DMS 273 treated with DMSO at 0.1 percent for 48 hours (cell line): ENCODE measurements around the gene FJX1.

ENCODE experiments used
- DNase-seq: peaks from one replicate; lab custom pipeline; 2025; lab: John Stamatoyannopoulos, UW

The FJX1 gene

GRCh38 chr11:35606206-35606605 lies 12.1 kb upstream of the FJX1 start:
- DNase-seq: no peak

GRCh38 chr11:35608502-35608901 lies 9.8 kb upstream of the FJX1 start:
- no peak for DNase-seq

DNA sequence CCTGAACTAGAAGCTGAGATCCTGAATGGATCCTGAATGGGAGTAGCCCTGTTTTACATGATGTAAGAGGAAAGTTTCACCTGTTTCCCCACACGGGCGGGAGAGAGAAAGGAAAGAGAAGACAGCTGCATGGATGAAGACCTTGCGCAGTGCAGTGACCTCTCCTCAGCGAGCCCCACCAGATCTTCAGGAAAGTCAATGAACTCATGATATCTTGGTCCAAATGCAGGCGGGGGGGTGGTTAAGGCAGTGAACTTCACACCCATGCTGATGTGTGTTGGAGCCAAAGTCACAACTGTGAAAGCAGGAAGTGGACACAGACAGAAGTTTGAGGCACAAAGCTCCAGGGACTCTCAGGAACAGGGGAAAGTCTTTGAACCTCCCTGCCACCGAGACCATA lies 8.6 kb upstream of the FJX1 start:
- no peak for DNase-seq

- no peak for DNase-seq
Observed at GRCh38 chr11:35610631-35611030, 7.6 kb upstream of the FJX1 start.

- DNase-seq: no peak
Observed at GRCh38 chr11:35611741-35612140, 6.5 kb upstream of the FJX1 start.

DNA sequence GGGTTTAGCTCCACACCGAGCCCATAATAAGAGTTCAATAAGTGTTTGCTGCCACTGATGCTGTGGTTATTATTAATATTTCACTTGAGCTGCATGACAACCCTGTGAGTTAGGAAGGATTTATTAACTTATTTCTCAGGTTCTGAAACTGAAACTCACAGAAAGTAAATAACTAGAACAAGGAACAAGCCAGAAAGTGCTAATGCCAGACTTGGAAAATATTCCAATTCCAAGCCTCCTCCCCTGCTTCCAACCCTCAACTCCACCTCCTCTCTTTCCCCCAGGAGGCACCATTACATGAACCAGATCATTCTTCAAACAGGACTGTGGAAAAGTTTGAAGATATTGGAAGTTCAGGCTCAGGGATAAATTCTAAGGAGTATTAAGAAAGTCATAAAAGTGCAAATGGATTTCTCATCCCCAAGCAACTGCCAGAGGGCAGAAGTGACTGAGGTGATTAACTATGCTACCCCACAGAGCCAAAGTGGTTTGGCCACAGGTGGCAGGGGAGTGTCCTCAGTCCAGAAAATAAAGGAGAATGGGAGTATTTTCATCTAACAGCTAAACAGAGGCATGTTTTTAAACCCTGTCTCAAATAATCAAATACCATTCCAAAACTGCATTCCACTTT lies 3.2 kb upstream of the FJX1 start:
- DNase-seq: no peak

DNA sequence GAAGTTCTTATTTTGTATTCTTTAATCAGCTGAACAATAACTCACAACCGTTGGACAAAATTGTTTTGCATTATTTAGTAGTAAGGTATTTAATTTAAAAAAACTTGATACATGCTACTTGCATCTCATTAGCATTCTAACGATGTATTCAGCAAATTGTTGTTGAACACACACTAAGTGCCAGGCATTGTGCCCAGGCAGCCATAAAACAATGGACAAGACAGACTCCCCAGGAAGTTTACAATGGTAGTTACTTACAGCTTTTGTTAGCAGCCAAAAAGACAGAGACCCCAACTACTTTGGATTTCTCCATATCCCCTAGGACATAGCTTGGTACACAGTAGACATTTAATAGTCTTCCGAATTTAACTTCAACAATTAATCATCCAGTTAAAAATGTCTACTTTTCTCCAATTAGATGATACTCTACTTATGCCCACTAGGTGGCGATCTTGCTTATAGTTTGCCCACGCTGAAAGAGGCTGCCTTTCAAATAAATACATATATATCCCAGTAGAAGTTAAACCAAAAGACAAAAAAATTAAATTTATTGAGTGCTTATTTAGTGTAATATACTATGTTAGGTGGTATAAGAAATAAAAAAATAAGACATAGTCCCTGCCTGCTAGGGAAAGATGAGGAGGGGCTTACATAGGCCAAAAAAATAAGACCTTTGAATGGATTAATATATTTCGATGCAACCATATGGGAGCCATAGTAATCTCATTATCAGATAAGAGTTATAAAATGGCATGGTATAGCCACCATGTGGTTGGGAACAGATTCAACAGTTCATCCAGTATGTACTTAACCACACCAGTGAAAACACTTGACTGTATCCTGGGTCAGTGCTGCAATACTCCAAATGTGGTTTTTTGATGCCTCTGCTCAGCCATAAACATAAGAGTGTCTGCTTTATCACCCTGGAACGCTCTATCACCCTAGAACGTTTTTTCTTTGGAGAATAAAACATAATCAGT lies 2.0 kb upstream of the FJX1 start:
- DNase-seq: peak; percentile 51

GRCh38 chr11:35617316-35617686 lies 959 bp upstream of the FJX1 start:
- no peak for DNase-seq

GRCh38 chr11:35618497-35619115 lies 346 bp downstream of the FJX1 start:
- DNase-seq: no peak

GRCh38 chr11:35619116-35619854 lies 1.0 kb downstream of the FJX1 start:
- no peak for DNase-seq

GRCh38 chr11:35619855-35620640 lies 1.8 kb downstream of the FJX1 start:
- DNase-seq: no peak

GRCh38 chr11:35620795-35621194 lies 2.5 kb downstream of the FJX1 start:
- no peak for DNase-seq

- DNase-seq: no peak
Observed at GRCh38 chr11:35621620-35622019, 3.4 kb downstream of the FJX1 start.

GRCh38 chr11:35622070-35622469 lies 3.8 kb downstream of the FJX1 start:
- DNase-seq: no peak

- DNase-seq: no peak
Observed at GRCh38 chr11:35623621-35624168, 5.4 kb downstream of the FJX1 start.

GRCh38 chr11:35624316-35624715 lies 6.1 kb downstream of the FJX1 start:
- no peak for DNase-seq

DNA sequence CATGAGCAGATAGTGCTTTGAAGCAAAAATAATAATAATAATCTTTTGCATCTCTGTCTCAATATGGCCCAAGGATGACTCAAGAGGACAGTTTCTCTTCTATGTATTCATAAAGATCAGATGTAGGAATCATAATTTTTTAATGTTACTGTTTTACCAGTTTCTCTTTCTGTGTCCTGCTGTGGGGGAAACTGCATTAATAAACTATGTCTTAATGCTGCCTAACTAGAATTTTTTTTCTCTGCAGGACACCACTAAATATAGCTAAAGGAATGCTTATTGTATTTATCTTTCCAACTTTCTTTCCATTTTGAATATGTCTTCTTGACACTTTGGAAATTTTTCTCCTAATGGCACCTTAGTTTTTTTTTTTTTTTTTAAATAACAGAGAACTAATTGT lies 6.5 kb downstream of the FJX1 start:
- DNase-seq: no peak

- DNase-seq: no peak
Observed at GRCh38 chr11:35626501-35626900, 8.2 kb downstream of the FJX1 start.

- DNase-seq: no peak
Observed at GRCh38 chr11:35629511-35629910, 11.3 kb downstream of the FJX1 start.

GRCh38 chr11:35629914-35630313 lies 11.7 kb downstream of the FJX1 start:
- no peak for DNase-seq

DNA sequence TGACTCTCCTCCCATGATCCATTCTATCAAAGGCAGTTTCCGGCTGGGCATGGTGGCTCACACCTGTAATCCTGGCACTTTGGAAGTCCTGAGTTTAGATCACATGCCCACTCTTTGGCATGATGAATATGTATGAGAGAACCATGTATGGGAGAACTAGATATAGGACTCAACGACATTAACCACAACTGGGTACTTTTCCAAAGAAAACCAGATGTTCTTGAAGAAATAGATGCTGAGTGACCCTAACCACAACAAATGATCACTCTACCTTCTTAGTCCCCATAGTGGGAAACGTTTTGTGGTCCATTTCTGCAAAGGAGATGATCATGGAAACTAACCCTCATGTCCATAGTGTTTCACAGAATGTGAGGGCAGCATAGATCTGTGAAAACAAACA lies 13.6 kb downstream of the FJX1 start:
- DNase-seq: no peak
